IMR-90 (cell line): ENCODE measurements around the gene HDHD3. TPM values are rescaled to one million over a fixed set of nuclear protein-coding genes. Genes with fewer than 3 reads are reported as not detected.

Experiments
- ATAC-seq: fragments of 200-7000 bp; cut with Tn5 transposase; 2 replicates; pipeline ENCODE4 v1.9.1; 2020; ENCODE audit warnings: low read depth, mild to moderate bottlenecking, moderate library complexity
- BruUV-seq: library from RNA; stranded (reverse); fragments of 400-500 nt; replicated peaks from 2 replicates; lab custom pipeline; 2021; lab: Mats Ljungman, UMichigan
- CTCF ChIA-PET: fragments of 300-600 bp; formaldehyde crosslinking; extraction: SDS; loops from one replicate; lab custom pipeline; 2021; ENCODE audit warnings: antibody characterized with exemption; lab: Yijun Ruan, JAX
- POLR2A ChIA-PET: fragments of 300-600 bp; sonication (Branson Sonifier 250); formaldehyde crosslinking; loops from one replicate; lab custom pipeline; 2022; ENCODE audit warnings: antibody characterized with exemption; ENCODE audit not compliant: unreplicated experiment; lab: Charles Lee
- DNase-seq: peaks from one replicate; pipeline ENCODE4 v3.0.0; 2013
- H2AFZ ChIP-seq: replicated peaks from 2 replicates; pipeline ENCODE3; 2013; ENCODE audit warnings: low read length, mild to moderate bottlenecking; ENCODE audit not compliant: poor library complexity
- H2AK5ac ChIP-seq: 2 replicates; pipeline ENCODE4 v1.6.1; 2013; ENCODE audit warnings: low read depth, low read length, inconsistent platforms
- H2AK9ac ChIP-seq: replicated peaks from 2 replicates; pipeline ENCODE3; 2013; ENCODE audit warnings: mild to moderate bottlenecking, low read depth, low read length, moderate library complexity; ENCODE audit not compliant: poor library complexity
- H2BK120ac ChIP-seq: 2 replicates; pipeline ENCODE4 v1.6.1; 2013; ENCODE audit warnings: low read depth, low read length, inconsistent platforms
- H2BK15ac ChIP-seq: 3 replicates; pipeline ENCODE4 v1.6.1; 2013; ENCODE audit warnings: low read depth, low read length, inconsistent platforms
- H2BK20ac ChIP-seq: 2 replicates; pipeline ENCODE4 v1.6.1; 2013; ENCODE audit warnings: low read depth, mild to moderate bottlenecking, inconsistent platforms, low read length, moderate library complexity
- H2BK5ac ChIP-seq: 2 replicates; pipeline ENCODE4 v1.6.1; 2013; ENCODE audit warnings: mild to moderate bottlenecking, low read depth, low read length, inconsistent platforms; ENCODE audit not compliant: poor library complexity, severe bottlenecking
- H3K14ac ChIP-seq: replicated peaks from 2 replicates; pipeline ENCODE4 v1.6.1; 2013; ENCODE audit warnings: low read depth, low read length, inconsistent platforms
- H3K18ac ChIP-seq: 2 replicates; pipeline ENCODE4 v1.6.1; 2013; ENCODE audit warnings: low read depth, low read length, control low read depth
- H3K23ac ChIP-seq: 2 replicates; pipeline ENCODE4 v1.6.1; 2013; ENCODE audit warnings: low read depth, low read length, inconsistent platforms
- H3K27ac ChIP-seq: 2 replicates; pipeline ENCODE4 v1.5.1; 2013; ENCODE audit warnings: mild to moderate bottlenecking, control low read depth, low read length; ENCODE audit not compliant: insufficient read depth
- H3K27me3 ChIP-seq: 2 replicates; pipeline ENCODE4 v1.6.1; 2013; ENCODE audit warnings: low read length; ENCODE audit not compliant: control insufficient read depth, insufficient read depth
- H3K36me3 ChIP-seq: 2 replicates; pipeline ENCODE4 v1.6.1; 2013; ENCODE audit warnings: low read length, mixed read lengths; ENCODE audit not compliant: control insufficient read depth, insufficient read depth
- H3K4ac ChIP-seq: 2 replicates; pipeline ENCODE4 v1.6.1; 2013; ENCODE audit warnings: low read depth, low read length, inconsistent platforms
- H3K4me1 ChIP-seq: 2 replicates; pipeline ENCODE4 v1.6.1; 2013; ENCODE audit warnings: low read length, mixed read lengths; ENCODE audit not compliant: control insufficient read depth, insufficient read depth
- H3K4me2 ChIP-seq: 2 replicates; pipeline ENCODE4 v1.6.1; 2013; ENCODE audit warnings: low read depth, mild to moderate bottlenecking, control low read depth, low read length, moderate library complexity
- H3K4me3 ChIP-seq: 2 replicates; pipeline ENCODE4 v1.5.1; 2013; ENCODE audit warnings: low read depth, mild to moderate bottlenecking, control low read depth, low read length, moderate library complexity; ENCODE audit not compliant: insufficient read depth
- H3K56ac ChIP-seq: 2 replicates; pipeline ENCODE4 v1.6.1; 2013; ENCODE audit warnings: low read length, inconsistent platforms; ENCODE audit not compliant: insufficient read depth; ENCODE audit errors: extremely low read depth
- H3K79me1 ChIP-seq, 2 experiments: 2 replicates each; pipeline ENCODE4 v1.6.1; 2013; ENCODE audit warnings: low read length in 2 of 2, inconsistent platforms in 1 of 2, low read depth in 1 of 2
- H3K9ac ChIP-seq: 2 replicates; pipeline ENCODE4 v1.6.1; 2013; ENCODE audit warnings: low read depth, low read length, control low read depth
- H3K9me1 ChIP-seq: 2 replicates; pipeline ENCODE4 v1.6.1; 2013; ENCODE audit warnings: low read length, inconsistent platforms; ENCODE audit not compliant: insufficient read depth
- H3K9me3 ChIP-seq: 2 replicates; pipeline ENCODE4 v1.6.1; 2013; ENCODE audit warnings: low read length; ENCODE audit not compliant: control insufficient read depth, insufficient read depth
- H4K20me1 ChIP-seq: 2 replicates; pipeline ENCODE4 v1.6.1; 2013; ENCODE audit warnings: low read length, inconsistent platforms; ENCODE audit not compliant: insufficient read depth
- H4K5ac ChIP-seq: 2 replicates; pipeline ENCODE4 v1.6.1; 2013; ENCODE audit warnings: mild to moderate bottlenecking, low read depth, low read length, control low read depth
- H4K8ac ChIP-seq, 2 experiments: 2 replicates each; pipeline ENCODE4 v1.6.1; 2013; ENCODE audit warnings: low read depth in 2 of 2, low read length in 2 of 2, control low read depth in 1 of 2, inconsistent platforms in 1 of 2
- H4K91ac ChIP-seq: 2 replicates; pipeline ENCODE4 v1.6.1; 2013; ENCODE audit warnings: low read depth, low read length, inconsistent platforms; ENCODE audit not compliant: insufficient read depth
- BHLHE40 ChIP-seq: fragments of 150-350 bp; IDR thresholded peaks from 2 replicates; pipeline ENCODE4 v1.6.1; 2016; ENCODE audit warnings: mild to moderate bottlenecking, low read depth, low read length
- CEBPB ChIP-seq: IDR thresholded peaks from 2 replicates; pipeline ENCODE4 v1.6.1; 2012; ENCODE audit warnings: low read depth, low read length, improper control_type of control experiment
- CHD1 ChIP-seq: IDR thresholded peaks from 2 replicates; pipeline ENCODE4 v1.6.1; 2012; ENCODE audit warnings: low read depth, low read length, improper control_type of control experiment
- MAFK ChIP-seq: IDR thresholded peaks from 2 replicates; pipeline ENCODE4 v1.6.1; 2012; ENCODE audit warnings: low read depth, low read length, improper control_type of control experiment
- MAZ ChIP-seq: IDR thresholded peaks from 2 replicates; pipeline ENCODE4 v1.6.1; 2012; ENCODE audit warnings: low read depth, mild to moderate bottlenecking, low read length, improper control_type of control experiment, moderate library complexity, borderline replicate concordance
- NFE2L2 ChIP-seq: fragments of 150-350 bp; IDR thresholded peaks from 2 replicates; pipeline ENCODE4 v1.6.1; 2016; ENCODE audit warnings: low read depth, mild to moderate bottlenecking, low read length
- POLR2A ChIP-seq: IDR thresholded peaks from 2 replicates; pipeline ENCODE4 v1.6.1; 2012; ENCODE audit warnings: mild to moderate bottlenecking, low read depth, low read length
- RCOR1 ChIP-seq: IDR thresholded peaks from 2 replicates; pipeline ENCODE4 v1.6.1; 2012; ENCODE audit warnings: mild to moderate bottlenecking, low read length, improper control_type of control experiment; ENCODE audit not compliant: insufficient replicate concordance
- RFX5 ChIP-seq: IDR thresholded peaks from 2 replicates; pipeline ENCODE4 v1.8.0; 2012; ENCODE audit warnings: low read depth, mild to moderate bottlenecking, low read length, moderate library complexity
- SMC3 ChIP-seq: fragments of 150-350 bp; IDR thresholded peaks from 2 replicates; pipeline ENCODE4 v1.6.1; 2016; ENCODE audit warnings: low read depth, mild to moderate bottlenecking, antibody characterized with exemption, low read length, moderate library complexity
- WGBS, 2 experiments: methylation state at CpG; one replicate each; pipeline versions ENCODE4 v1.1.5 to v1.1.7; 2013; ENCODE audit warnings: missing lambda C conversion rate in 2 of 2; ENCODE audit not compliant: insufficient read length in 1 of 2; ENCODE audit errors: extremely low coverage in 2 of 2; 5-methylcytosine and 5-hydroxymethylcytosine counted together
- dilution Hi-C: fragments of 300-500 bp; cut with HindIII; formaldehyde crosslinking; loops from one replicate; pipeline ENCODE4 v1.14.3; 2018; ENCODE audit warnings: low sequenced_read_pairs; ENCODE audit not compliant: unreplicated experiment
- in situ Hi-C: fragments of 300-500 bp; cut with MboI; formaldehyde crosslinking; loops from 3 replicates; pipeline ENCODE4 v1.14.3; 2019; ENCODE audit warnings: low sequenced_read_pairs, inconsistent platforms, mixed read lengths
- intact Hi-C: fragments of 100-400 bp; cut with micrococcal nuclease; formaldehyde crosslinking; loops from 2 replicates; pipeline ENCODE4 v1.10.0; 2022
- polyA plus RNA-seq, 3 experiments: library from polyadenylated mRNA; depleted of rRNA; stranded (reverse); fragments of >200 nt; gene quantifications; 2 replicates each; pipeline ENCODE4 v1.2.3, GENCODE V29; 2012; ENCODE audit warnings: low replicate concordance in 1 of 3
- total RNA-seq: library from RNA; depleted of rRNA; stranded (reverse); fragments of >200 nt; gene quantifications from 2 replicates; pipeline ENCODE4 v1.2.3, GENCODE V29; 2012
- TF ChIP-seq, protein P1 (sequence below): fragments of 150-350 bp; IDR thresholded peaks from 2 replicates; pipeline ENCODE4 v1.6.1; 2017; ENCODE audit warnings: mild to moderate bottlenecking, antibody characterized with exemption, low read length, low read depth
- TF ChIP-seq, protein P2 (sequence below): fragments of 150-350 bp; IDR thresholded peaks from 2 replicates; pipeline ENCODE4 v1.6.1; 2016; ENCODE audit warnings: low read depth, mild to moderate bottlenecking, low read length, moderate library complexity, borderline replicate concordance
- TF ChIP-seq, protein P3 (sequence below): conservative IDR thresholded peaks from 2 replicates; pipeline ENCODE4 v1.5.1; 2012; ENCODE audit warnings: mild to moderate bottlenecking, low read depth, low read length, improper control_type of control experiment

Gene HDHD3
- total and polyA plus RNA-seq, 2 of the 4 experiments (the other 2 are of a cell fraction), result 7.0 to 8.6 TPM

DNA sequence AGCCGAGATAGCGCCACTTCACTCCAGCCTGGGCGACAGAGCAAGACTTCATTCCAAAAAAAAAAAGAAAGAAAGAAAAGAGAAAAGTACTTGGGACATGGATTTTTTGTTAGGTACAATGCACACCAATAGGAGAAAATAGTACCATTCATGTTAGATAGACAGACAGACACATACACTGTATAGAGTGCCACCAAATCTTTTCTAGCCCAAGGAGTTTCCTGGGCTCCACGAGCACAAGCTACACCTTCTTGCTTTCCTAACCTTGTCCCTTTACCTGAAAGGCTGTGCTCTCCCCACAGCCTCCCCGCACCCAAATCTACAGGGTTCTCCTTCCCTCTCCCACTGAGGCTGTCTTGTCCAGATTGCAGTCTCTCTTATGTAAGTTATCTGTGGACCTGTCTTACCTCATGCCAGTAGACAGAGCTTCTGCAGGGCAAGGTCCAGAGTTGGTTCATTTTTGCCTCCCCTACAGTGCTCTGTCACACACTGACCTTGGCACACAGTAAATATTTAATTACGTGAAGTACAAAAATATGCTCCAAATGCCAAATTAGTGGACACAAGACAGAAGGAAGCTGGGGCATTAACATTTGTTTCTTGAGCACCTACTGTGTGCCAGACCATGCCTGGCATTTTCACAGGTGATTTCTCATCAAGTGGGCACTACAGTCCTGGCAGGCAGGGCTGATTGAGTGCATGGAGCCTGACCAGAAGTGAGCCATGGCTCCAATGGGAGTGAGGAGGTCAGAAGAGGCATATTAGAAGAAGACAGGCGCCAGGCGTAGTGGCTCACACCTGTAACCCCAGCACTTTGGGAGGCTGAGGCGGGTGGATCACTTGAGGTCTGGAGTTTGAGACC, 18.4 kb upstream of the HDHD3 start:
- H3K23ac ChIP-seq, result no peak overlapping the region
- no peak overlapping the region for H3K27ac ChIP-seq
- H3K9me1 ChIP-seq, result peaks cover 3% of the 10 kb centered on the region; the same call in 1 of the 2 replicates
- H2AFZ ChIP-seq, result no peak overlapping the region
- H3K18ac ChIP-seq, result no peak overlapping the region
- ATAC-seq (no peak), DNase-seq (no peak)
- H3K14ac ChIP-seq, result no peak overlapping the region
- no peak overlapping the region for H3K56ac ChIP-seq
- BruUV-seq, result no TSS peak
- dilution Hi-C loops (no loop called here), in situ Hi-C loops (no loop called here), intact Hi-C loops (no loop called here)
- peaks cover 19 to 33% of the 10 kb centered on the region in 2 experiments for H3K79me1 ChIP-seq
- H3K9ac ChIP-seq, result no peak overlapping the region
- peaks cover 6% of the 10 kb centered on the region for H3K4me1 ChIP-seq
- TF ChIP-seq NFE2L2 (no peak), RFX5 (no peak), POLR2A (no peak), BHLHE40 (no peak), MAZ (no peak), SMC3 (no peak), CHD1 (no peak), RCOR1 (no peak), CEBPB (no peak), MAFK (no peak)
- TF ChIP-seq, protein P1, sequence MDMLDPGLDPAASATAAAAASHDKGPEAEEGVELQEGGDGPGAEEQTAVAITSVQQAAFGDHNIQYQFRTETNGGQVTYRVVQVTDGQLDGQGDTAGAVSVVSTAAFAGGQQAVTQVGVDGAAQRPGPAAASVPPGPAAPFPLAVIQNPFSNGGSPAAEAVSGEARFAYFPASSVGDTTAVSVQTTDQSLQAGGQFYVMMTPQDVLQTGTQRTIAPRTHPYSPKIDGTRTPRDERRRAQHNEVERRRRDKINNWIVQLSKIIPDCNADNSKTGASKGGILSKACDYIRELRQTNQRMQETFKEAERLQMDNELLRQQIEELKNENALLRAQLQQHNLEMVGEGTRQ, result no peak
- TF ChIP-seq, protein P2, sequence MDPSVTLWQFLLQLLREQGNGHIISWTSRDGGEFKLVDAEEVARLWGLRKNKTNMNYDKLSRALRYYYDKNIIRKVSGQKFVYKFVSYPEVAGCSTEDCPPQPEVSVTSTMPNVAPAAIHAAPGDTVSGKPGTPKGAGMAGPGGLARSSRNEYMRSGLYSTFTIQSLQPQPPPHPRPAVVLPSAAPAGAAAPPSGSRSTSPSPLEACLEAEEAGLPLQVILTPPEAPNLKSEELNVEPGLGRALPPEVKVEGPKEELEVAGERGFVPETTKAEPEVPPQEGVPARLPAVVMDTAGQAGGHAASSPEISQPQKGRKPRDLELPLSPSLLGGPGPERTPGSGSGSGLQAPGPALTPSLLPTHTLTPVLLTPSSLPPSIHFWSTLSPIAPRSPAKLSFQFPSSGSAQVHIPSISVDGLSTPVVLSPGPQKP, result no peak
- TF ChIP-seq, protein P3, sequence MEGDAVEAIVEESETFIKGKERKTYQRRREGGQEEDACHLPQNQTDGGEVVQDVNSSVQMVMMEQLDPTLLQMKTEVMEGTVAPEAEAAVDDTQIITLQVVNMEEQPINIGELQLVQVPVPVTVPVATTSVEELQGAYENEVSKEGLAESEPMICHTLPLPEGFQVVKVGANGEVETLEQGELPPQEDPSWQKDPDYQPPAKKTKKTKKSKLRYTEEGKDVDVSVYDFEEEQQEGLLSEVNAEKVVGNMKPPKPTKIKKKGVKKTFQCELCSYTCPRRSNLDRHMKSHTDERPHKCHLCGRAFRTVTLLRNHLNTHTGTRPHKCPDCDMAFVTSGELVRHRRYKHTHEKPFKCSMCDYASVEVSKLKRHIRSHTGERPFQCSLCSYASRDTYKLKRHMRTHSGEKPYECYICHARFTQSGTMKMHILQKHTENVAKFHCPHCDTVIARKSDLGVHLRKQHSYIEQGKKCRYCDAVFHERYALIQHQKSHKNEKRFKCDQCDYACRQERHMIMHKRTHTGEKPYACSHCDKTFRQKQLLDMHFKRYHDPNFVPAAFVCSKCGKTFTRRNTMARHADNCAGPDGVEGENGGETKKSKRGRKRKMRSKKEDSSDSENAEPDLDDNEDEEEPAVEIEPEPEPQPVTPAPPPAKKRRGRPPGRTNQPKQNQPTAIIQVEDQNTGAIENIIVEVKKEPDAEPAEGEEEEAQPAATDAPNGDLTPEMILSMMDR, result no peak
- no peak overlapping the region for H2AK5ac ChIP-seq
- no peak overlapping the region for H3K4me2 ChIP-seq
- H2BK5ac ChIP-seq, result no peak overlapping the region
- H2BK20ac ChIP-seq, result no peak overlapping the region
- no peak overlapping the region for H2BK15ac ChIP-seq
- ChIA-PET POLR2A (no interaction called here), CTCF (no interaction called here)
- H4K8ac ChIP-seq, result no peak overlapping the region
- no peak overlapping the region for H4K91ac ChIP-seq
- H2BK120ac ChIP-seq, result no peak overlapping the region
- no peak overlapping the region for H2AK9ac ChIP-seq
- H3K36me3 ChIP-seq, result peaks cover 26% of the 10 kb centered on the region
- H3K4ac ChIP-seq, result no peak overlapping the region
- WGBS, 2 experiments, result 100% methylated on average over 3 of the region's 9 CpGs; no CpG with 5 or more reads in 1 of the 2 experiments
- no peak overlapping the region for H4K5ac ChIP-seq
- H4K20me1 ChIP-seq, result no peaks in the 10 kb centered on the region
- H3K27me3 ChIP-seq, result no peaks in the 10 kb centered on the region
- no peaks in the 10 kb centered on the region for H3K9me3 ChIP-seq
- no peak overlapping the region for H3K4me3 ChIP-seq
